Measurements from ENCODE around the gene SCAMP4.
"Not testable (repeated sequence)": the region's sequence is repeated elsewhere in the genome, so short reads cannot be mapped to it uniquely, and the experiment has no call there.

The SCAMP4 gene

DNA sequence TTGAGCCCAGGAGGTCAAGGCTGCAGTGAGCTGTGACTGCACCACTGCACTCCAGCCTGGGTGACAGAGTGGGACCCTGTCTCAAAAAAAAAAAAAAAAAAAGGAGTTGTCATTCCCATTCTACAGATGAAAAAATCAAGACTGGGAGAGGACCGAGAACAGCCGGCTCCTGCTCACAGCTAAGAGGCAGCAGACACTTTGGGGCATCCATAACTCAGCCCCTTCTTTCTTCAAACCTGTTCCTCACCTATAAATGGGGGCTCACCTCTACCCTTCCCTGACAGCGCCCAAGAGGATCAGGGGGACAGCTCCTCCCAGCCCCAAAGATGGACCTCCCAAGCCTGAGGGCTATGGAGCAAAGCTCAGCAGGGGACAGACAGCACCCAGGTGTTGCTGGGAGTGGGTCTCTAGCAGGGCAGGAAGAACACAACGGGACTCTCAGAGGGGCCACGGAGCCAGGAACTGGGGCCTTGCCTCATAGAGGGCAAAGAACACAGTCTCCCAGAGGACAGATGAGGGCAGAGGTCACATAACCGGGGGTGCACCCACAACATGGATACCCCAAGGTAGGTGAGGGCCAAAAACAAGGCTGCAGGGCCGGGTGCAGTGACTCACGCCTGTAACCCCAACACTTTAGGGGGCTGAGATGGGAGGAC is 38.4 kb upstream of the SCAMP4 start:
- no peak for DNase-seq

- no peak for DNase-seq
Measured at GRCh38 chr19:1867349-1867724, 37.9 kb upstream of the SCAMP4 start.

GRCh38 chr19:1868971-1869370 is 36.2 kb upstream of the SCAMP4 start:
- no peak for DNase-seq

DNA sequence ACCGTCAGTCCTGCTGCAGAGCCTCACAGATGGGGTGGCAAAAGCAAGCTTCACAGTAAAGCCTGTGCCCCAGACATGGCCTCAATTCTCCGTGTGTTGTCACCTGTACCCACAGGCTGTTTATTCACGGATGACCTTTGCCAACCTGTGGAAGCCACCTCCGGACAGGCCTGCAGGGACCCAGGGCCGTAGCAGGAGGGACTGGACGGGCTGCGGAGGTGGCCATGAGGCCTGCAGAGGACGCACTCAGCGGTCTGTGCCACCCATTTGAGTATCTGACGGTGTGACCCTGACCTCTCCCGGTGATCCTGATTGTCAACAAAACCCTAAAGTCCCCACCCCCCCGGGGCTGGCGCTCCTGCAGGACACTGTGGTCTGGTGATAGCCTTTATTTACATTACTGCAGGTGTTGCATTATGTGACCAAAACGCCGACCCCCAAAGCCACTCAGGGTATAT is 34.0 kb upstream of the SCAMP4 start:
- DNase-seq: no peak

DNA sequence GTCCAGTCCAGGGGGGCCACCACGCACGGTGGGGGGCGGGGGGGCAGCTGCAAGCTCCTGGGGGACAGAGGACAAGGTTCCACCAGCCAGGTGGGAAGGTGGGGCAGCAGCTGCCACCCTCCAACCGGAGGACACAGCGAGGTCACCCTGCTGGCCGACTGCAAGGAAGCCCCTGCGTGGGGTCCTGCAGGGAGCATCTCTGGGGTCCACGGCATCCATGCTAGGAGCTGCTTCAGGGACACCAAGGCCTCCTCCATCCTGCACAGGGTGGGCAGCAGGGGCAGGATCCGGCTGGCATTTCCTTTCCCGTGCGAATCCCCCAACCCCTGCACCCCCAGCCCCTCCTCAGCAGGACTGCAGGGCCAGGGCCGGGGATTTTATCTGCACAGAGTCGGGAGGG is 33.6 kb upstream of the SCAMP4 start:
- DNase-seq: no peak

GRCh38 chr19:1872807-1873523 is 32.2 kb upstream of the SCAMP4 start:
- DNase-seq: no peak

- DNase-seq: no peak
Measured at GRCh38 chr19:1873524-1874473, 31.4 kb upstream of the SCAMP4 start.

GRCh38 chr19:1874554-1875185 is 30.5 kb upstream of the SCAMP4 start:
- DNase-seq: no peak

DNA sequence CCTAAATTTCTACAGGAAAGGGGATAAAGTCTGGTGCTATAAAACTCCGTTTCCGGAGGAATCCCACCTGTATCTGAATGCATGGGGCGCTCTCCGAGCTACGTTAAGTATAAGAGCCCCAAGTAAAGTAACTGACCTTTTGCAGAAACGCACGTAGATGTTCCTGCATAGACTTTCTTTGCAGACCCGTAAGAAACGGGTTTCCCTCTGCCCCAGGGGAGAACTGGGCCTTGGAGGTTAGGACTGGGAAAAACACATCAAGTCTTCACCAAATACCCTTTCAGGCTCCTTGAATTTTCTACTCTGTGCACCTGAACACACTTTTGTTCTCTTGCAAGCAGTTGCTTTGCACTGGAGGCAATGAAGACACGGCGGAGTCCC is 29.9 kb upstream of the SCAMP4 start:
- not testable (repeated sequence) for DNase-seq

GRCh38 chr19:1875646-1876495 is 29.3 kb upstream of the SCAMP4 start:
- peak; percentile 77 for DNase-seq

GRCh38 chr19:1876496-1877279 is 28.5 kb upstream of the SCAMP4 start:
- DNase-seq: not testable (repeated sequence)

DNA sequence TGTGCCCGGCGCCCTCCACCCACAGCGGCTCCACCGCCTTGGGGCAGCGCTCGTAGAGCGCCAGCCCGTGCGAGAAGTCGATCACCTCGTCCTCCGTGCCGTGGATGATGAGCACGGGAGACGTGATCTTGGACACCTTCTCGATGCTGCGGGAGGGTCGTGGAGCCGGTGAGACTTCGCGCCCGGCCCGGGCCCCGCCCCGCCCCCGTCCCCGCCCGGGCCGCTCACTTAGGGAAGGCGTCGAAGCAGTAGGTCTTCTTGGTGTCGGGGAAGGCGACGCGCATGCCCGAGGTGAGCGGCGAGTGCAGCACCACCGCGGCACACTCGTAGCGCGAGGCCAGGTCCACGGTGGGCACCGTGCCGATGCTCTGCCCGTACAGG is 27.9 kb upstream of the SCAMP4 start:
- not testable (repeated sequence) for DNase-seq

GRCh38 chr19:1878583-1878982 is 26.6 kb upstream of the SCAMP4 start:
- not testable (repeated sequence) for DNase-seq

GRCh38 chr19:1879982-1880381 is 25.2 kb upstream of the SCAMP4 start:
- not testable (repeated sequence) for DNase-seq

DNA sequence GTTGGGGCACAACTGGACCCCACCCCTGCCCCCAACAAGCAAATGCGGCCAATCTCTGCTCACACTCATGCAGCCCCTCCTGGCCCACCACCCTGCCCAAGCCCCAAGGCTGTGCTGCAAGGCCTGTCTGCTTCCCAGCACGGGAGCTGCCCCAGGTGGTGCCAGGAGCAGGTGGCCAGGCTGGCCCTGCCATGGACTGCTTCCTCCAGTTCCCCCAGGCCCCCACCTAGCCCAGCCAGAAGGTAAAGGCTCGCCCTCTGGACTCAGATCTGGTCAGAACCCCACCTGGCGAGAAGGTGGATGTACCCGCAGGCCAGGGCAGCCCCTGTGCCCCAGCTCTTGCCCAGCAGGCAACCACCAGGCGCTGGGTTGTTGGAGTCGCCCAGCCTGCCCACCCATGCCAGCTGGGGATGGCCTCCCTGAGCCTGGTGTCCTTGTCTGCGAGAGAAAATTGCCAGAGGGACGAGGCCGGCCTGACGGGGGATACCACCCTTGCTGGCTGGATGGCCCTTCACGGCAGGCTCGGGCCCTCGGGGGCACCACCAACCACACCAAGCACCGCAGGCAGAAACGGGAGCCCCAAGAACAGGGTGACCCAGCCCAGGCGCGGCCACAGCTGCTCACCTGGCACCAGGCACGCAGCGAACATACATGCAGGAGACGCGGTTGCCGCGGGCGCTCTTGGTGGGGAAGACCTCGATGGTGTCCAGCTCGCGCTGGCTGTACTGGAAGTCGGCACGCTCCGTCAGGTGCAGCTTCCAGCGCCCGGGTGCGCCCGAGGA is 24.4 kb upstream of the SCAMP4 start:
- no peak for DNase-seq

GRCh38 chr19:1881393-1882088 is 23.7 kb upstream of the SCAMP4 start:
- not testable (repeated sequence) for DNase-seq

GRCh38 chr19:1882089-1882785 is 23.0 kb upstream of the SCAMP4 start:
- peak; percentile 62 for DNase-seq

DNA sequence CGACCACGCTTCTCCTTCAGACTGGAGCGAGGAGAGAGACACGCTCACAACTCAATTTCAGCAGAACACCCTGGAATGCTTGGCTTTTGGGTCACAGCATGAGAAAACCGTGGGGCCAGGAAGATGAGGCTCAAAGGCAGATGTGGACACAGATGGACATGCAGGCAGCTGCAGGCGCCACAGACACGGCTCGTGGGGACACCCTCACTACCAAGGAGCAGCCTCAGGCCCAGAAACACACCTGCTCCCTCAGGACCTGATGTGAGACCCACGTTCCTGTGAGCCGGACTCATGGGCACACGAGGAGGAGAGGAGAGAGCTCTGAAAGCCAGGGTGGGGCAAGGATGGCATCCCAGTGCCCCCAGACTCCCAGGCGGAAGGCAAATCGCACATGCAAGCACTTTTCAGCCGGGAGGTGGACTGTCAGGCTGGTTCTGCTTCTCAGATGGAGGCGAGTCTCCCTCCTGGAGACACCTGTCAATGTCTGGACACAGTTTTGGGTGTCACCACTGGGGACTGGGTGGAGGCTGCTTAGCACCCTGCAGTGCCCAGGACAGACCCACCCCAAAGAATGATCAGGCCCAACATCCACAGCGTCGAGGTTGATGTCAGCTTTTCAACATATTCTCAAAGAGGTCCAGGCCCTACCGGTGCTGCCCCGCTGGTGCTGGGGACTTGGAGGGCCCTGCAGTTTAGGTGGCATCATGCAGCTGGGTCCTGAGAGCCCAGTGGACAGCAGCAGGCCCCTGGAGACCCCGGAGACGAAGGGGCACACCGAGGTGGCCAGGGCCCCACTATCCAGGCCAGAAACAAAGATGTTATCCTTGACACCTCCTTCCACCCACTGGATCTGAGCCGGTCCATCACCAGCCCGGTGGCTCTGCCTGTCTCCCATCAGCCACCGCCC is 22.2 kb upstream of the SCAMP4 start:
- no peak for DNase-seq
